Measurements from ENCODE around the gene CSNK1E.
A peak's percentile ranks its signal among the peaks of the same experiment; 100 is the strongest.

The CSNK1E gene

DNA sequence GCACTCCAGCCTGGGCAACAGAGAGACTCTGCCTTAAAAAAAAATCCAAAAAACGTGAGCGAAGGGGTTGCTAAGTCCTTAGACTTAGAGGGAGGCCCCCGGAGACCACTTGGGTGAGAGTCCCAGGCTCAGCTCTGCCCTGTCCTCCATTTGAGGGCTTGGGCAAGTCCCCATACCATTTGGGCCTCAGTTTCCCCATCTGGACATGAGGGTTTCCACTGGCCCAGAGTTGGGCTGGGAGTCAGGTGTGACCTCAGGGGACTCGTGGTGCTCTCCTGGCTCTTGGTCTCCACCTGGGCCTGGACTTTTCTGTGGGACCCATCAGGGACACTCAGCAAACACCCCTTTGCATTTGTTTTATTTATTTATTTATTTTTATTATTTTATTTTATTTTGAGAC is 35.2 kb upstream of the CSNK1E start:
- ChIA-PET CTCF (interaction anchor here (1.0 kb wide), 1 partner anchor 301 kb away, joined by 3 read pairs; no protein-coding TSS in a partner anchor), POLR2A (ENCODE audit: low non-redundant PET) (no interaction called here)
- DNase-seq (ENCODE audit: low spot score): no peak
- peak overlapping the region; percentile 58 for H3K27ac ChIP-seq
- TF ChIP-seq, protein P1, sequence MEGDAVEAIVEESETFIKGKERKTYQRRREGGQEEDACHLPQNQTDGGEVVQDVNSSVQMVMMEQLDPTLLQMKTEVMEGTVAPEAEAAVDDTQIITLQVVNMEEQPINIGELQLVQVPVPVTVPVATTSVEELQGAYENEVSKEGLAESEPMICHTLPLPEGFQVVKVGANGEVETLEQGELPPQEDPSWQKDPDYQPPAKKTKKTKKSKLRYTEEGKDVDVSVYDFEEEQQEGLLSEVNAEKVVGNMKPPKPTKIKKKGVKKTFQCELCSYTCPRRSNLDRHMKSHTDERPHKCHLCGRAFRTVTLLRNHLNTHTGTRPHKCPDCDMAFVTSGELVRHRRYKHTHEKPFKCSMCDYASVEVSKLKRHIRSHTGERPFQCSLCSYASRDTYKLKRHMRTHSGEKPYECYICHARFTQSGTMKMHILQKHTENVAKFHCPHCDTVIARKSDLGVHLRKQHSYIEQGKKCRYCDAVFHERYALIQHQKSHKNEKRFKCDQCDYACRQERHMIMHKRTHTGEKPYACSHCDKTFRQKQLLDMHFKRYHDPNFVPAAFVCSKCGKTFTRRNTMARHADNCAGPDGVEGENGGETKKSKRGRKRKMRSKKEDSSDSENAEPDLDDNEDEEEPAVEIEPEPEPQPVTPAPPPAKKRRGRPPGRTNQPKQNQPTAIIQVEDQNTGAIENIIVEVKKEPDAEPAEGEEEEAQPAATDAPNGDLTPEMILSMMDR (conservative IDR thresholded peaks at IDR 0.05; ENCODE audit: low read depth): no peak

DNA sequence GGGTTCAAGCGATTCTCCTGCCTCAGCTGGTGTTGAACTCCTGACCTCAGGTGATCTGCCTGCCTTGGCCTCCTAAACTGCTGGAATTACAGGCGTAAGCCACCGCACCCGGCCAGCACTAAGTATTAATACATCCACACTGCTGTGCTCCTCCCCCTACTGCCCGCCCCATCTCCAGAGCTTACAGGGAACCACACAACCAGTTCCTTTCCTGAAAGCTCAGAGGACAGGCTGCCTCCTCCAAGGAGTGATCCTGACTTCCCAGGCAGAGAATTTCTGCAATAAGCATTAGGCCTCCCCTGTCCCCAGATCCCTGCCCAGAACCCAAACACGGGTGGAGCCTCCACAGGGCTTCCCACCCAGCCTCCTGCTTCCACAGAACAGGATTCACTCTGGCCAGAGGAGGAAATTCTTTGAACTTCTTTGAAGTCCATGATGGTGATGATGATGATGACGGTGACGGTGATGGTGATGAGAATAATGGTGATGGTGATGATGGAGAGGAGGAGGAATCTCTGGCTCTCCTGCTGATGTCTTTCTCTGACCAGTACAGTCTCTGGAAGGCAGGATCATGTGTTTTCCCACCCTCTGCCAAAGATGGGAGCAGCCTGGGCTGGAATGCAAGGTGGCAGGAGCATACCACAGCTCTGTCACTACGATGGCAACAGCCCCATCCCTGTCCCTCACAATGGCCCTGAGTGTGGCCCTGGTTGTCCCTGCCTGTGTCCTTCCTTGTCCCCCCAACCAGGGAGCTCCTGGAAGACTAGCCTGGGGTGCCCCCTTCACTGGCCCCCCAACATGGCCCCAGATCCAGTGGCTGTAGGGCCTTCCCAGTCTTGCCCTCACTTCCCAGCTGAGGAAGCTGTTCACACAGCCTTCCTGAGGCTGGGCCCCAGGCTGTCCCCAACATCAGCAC is 33.5 kb upstream of the CSNK1E start:
- CTCF ChIA-PET: no interaction called here
- POLR2A ChIA-PET (ENCODE audit: low non-redundant PET): no interaction called here
- no peak for DNase-seq (ENCODE audit: low spot score)
- peak overlapping the region; percentile 27 for H3K27ac ChIP-seq
- TF ChIP-seq, protein P1 (conservative IDR thresholded peaks at IDR 0.05; ENCODE audit: low read depth): no peak

DNA sequence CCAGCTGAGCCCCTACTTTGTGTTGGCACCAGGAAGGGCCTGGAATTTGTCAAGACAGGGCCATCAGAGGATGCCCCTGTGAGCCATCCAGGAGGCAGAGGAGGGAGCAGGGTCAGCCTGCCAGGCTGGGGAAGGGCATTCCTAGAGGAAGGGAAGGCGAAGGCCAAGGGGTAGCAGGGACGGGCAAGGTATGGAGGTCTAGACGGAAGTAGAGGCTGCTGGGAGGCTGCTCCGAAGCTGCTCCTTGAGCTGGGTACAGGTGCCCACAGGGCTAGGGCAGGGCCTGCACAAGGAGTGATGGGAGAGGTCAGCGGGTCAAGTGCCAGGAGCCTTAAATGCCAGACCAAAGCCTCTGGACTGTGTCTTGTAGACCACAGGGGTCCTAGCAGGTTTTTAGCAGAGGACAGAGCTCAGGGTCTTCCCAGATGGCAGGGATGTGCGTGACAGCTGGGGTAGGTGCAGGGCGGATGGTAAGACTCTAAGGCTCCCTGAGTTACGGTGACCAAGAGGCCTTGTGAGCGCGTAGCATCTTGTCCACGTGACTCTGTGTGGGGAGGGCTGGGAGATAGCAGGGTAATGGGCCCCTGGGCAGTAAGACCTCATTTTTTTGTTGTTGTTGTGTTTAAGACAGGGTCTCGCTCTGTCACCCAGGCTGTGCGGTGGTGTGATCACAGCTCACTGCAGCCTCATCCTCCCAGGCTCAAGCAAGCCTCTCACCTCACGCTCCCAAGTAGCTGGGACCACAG is 31.7 kb upstream of the CSNK1E start:
- TF ChIP-seq, protein P1 (conservative IDR thresholded peaks at IDR 0.05; ENCODE audit: low read depth): no peak
- H3K27ac ChIP-seq: peak overlapping the region; percentile 23
- CTCF ChIA-PET: no interaction called here
- no peak for DNase-seq (ENCODE audit: low spot score)
- POLR2A ChIA-PET (ENCODE audit: low non-redundant PET): no interaction called here

DNA sequence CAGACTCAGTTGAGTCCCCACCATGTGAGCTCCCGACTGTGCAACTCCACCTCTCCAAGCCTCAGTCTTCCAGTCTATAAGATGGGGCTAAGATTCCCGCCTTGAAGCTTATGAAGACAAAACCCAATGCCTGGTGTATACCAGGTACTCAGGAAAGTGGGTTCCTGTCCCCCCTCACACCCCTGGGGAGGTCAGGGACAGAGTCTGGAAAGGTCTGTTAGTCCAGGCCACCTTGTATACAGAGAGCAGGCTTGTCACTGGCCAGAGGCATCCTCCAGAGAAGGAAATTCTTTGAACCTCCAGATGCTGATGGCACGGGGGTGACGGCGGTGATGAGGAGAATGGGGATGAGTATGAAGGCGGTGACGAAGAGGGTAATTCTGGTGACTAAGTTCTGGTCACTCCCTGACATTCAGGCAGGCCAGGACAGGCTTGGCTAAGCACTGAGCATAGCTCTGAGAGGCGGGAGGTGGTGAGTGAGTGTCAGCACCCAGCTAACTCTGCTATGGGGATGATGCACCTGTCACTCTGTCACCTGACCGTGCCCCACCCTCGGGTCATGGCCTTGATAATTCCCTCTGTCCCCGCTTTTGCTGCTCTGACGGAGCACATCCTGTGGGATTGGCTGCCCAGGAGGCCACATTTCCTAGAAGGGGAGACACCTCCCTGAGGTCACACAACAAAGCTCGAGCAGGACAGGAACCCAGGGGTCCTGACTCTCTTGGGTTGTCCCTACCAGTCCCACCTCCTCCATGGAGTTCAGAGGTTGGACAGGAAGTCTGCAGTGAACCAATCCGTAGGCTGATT is 30.9 kb upstream of the CSNK1E start:
- peak overlapping the region; percentile 23 for H3K27ac ChIP-seq
- ChIA-PET POLR2A (ENCODE audit: low non-redundant PET) (no interaction called here), CTCF (no interaction called here)
- DNase-seq (ENCODE audit: low spot score): peak; percentile 79
- TF ChIP-seq, protein P1 (conservative IDR thresholded peaks at IDR 0.05; ENCODE audit: low read depth): no peak

DNA sequence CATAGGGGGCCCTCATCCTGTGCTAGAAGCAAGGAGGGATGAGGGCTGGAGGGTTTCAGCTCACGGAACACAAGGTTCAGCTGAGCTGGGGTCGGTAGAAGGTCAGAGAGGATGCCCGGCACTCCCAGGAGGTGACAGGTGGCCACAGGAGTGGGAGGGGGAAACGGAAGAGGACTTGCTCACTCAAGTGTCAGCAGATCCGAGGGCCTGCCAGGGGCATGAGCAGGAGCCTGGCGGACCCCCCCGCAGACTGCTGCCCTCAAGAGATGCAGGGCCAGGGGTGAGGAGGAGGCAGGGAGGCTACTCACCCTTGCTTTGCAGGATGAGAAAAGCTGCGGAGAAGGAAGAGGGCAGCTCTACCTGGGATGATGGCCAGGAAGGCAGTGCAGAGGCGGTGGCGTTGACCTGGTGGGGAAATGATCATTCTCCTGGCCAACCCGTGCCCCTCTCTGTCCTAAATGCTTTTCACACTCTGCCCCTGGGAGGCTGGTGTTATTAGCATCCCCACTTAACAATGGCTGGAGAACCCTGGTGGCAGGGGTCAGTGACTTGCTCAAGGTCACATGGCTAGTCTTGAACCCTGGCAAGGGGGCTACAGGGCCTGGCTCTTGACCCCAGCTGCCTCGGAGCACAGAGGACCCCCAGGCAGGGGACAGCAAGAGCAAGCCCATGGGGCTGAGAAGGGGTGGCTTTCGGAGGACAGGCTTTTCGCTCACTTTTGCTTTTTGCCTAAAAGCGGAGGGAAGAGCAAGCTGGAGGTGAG is 30.1 kb upstream of the CSNK1E start:
- ChIA-PET POLR2A (ENCODE audit: low non-redundant PET) (no interaction called here), CTCF (no interaction called here)
- TF ChIP-seq, protein P1 (conservative IDR thresholded peaks at IDR 0.05; ENCODE audit: low read depth): no peak
- no peak for DNase-seq (ENCODE audit: low spot score)
- H3K27ac ChIP-seq: peak overlapping the region; percentile 23
